KG1 (cell line): ENCODE results near the gene GAP43.
"Not testable (repeated sequence)": the region's sequence is repeated elsewhere in the genome, so short reads cannot be mapped to it uniquely, and the experiment has no call there.

Experiments used
- DNase-seq: peaks from one replicate; lab custom pipeline; 2025; lab: John Stamatoyannopoulos, UW

Gene GAP43

GRCh38 chr3:115698851-115699591, 75.7 kb downstream of the GAP43 start:
- no peak for DNase-seq

GRCh38 chr3:115699706-115700105, 76.4 kb downstream of the GAP43 start:
- no peak for DNase-seq

- no peak for DNase-seq
Measured at GRCh38 chr3:115702598-115702997, 79.3 kb downstream of the GAP43 start.

- no peak for DNase-seq
Measured at GRCh38 chr3:115704661-115705338, 81.5 kb downstream of the GAP43 start.

- no peak for DNase-seq
Measured at GRCh38 chr3:115706311-115706829, 83.1 kb downstream of the GAP43 start.

- no peak for DNase-seq
Measured at GRCh38 chr3:115708540-115708939, 85.2 kb downstream of the GAP43 start.

GRCh38 chr3:115709093-115709492, 85.8 kb downstream of the GAP43 start:
- DNase-seq, result no peak

GRCh38 chr3:115709931-115710330, 86.6 kb downstream of the GAP43 start:
- no peak for DNase-seq

- no peak for DNase-seq
Measured at GRCh38 chr3:115710799-115711198, 87.5 kb downstream of the GAP43 start.

GRCh38 chr3:115712871-115713270, 89.6 kb downstream of the GAP43 start:
- no peak for DNase-seq

GRCh38 chr3:115713284-115713683, 90.0 kb downstream of the GAP43 start:
- no peak for DNase-seq

GRCh38 chr3:115715241-115715745, 92.0 kb downstream of the GAP43 start:
- no peak for DNase-seq

- no peak for DNase-seq
Measured at GRCh38 chr3:115720983-115721382, 97.7 kb downstream of the GAP43 start.

GRCh38 chr3:115725800-115726199, 102.5 kb downstream of the GAP43 start:
- DNase-seq, result no peak

GRCh38 chr3:115727135-115727534, 103.8 kb downstream of the GAP43 start:
- no peak for DNase-seq

- DNase-seq, result no peak
Measured at GRCh38 chr3:115728013-115728412, 104.7 kb downstream of the GAP43 start.

- DNase-seq, result not testable (repeated sequence)
Measured at GRCh38 chr3:115736341-115736740, 113.0 kb downstream of the GAP43 start.

GRCh38 chr3:115741650-115742049, 118.3 kb downstream of the GAP43 start:
- DNase-seq, result no peak

- DNase-seq, result not testable (repeated sequence)
Measured at GRCh38 chr3:115744516-115744915, 121.2 kb downstream of the GAP43 start.

GRCh38 chr3:115752978-115753377, 129.7 kb downstream of the GAP43 start:
- not testable (repeated sequence) for DNase-seq

- no peak for DNase-seq
Measured at GRCh38 chr3:115758076-115758763, 134.9 kb downstream of the GAP43 start.

GRCh38 chr3:115760716-115761115, 137.4 kb downstream of the GAP43 start:
- no peak for DNase-seq

- DNase-seq, result no peak
Measured at GRCh38 chr3:115761927-115762305, 138.6 kb downstream of the GAP43 start.
